Hematopoietic multipotent progenitor cell treated with erythropoietin and hydrocortisone succinate and interleukin-3 and kit ligand, for 17 days (in vitro differentiated cells): ENCODE results near the gene MAGI2.

ENCODE experiments used
- DNase-seq: peaks from one replicate; pipeline ENCODE4 v3.0.0-alpha.2; 2015; ENCODE audit warnings: low spot score

MAGI2 gene

GRCh38 chr7:78081344-78081743 is 1372.1 kb downstream of the MAGI2 start:
- no peak for DNase-seq

GRCh38 chr7:78080811-78081210 is 1372.7 kb downstream of the MAGI2 start:
- DNase-seq: no peak

GRCh38 chr7:78080241-78080640 is 1373.2 kb downstream of the MAGI2 start:
- DNase-seq: no peak

- no peak for DNase-seq
Observed at GRCh38 chr7:78074713-78075112, 1378.8 kb downstream of the MAGI2 start.

- DNase-seq: no peak
Observed at GRCh38 chr7:78073609-78074382, 1379.7 kb downstream of the MAGI2 start.

- DNase-seq: no peak
Observed at GRCh38 chr7:78072201-78072590, 1381.3 kb downstream of the MAGI2 start.

- DNase-seq: no peak
Observed at GRCh38 chr7:78071491-78072200, 1381.8 kb downstream of the MAGI2 start.

- no peak for DNase-seq
Observed at GRCh38 chr7:78066599-78066998, 1386.9 kb downstream of the MAGI2 start.

- no peak for DNase-seq
Observed at GRCh38 chr7:78063758-78064157, 1389.7 kb downstream of the MAGI2 start.

GRCh38 chr7:78062214-78062613 is 1391.3 kb downstream of the MAGI2 start:
- DNase-seq: no peak

GRCh38 chr7:78057571-78057970 is 1395.9 kb downstream of the MAGI2 start:
- no peak for DNase-seq

- no peak for DNase-seq
Observed at GRCh38 chr7:78055599-78055998, 1397.9 kb downstream of the MAGI2 start.

- no peak for DNase-seq
Observed at GRCh38 chr7:78055001-78055573, 1398.4 kb downstream of the MAGI2 start.

- DNase-seq: no peak
Observed at GRCh38 chr7:78052112-78052511, 1401.4 kb downstream of the MAGI2 start.

GRCh38 chr7:78047800-78048199 is 1405.7 kb downstream of the MAGI2 start:
- DNase-seq: no peak

- DNase-seq: no peak
Observed at GRCh38 chr7:78043159-78043558, 1410.3 kb downstream of the MAGI2 start.

- no peak for DNase-seq
Observed at GRCh38 chr7:78041423-78041822, 1412.0 kb downstream of the MAGI2 start.

- peak; percentile 35 for DNase-seq
Observed at GRCh38 chr7:78039790-78040776, 1413.4 kb downstream of the MAGI2 start.

- no peak for DNase-seq
Observed at GRCh38 chr7:78038465-78039080, 1414.9 kb downstream of the MAGI2 start.

GRCh38 chr7:78037603-78038002 is 1415.9 kb downstream of the MAGI2 start:
- DNase-seq: no peak

- no peak for DNase-seq
Observed at GRCh38 chr7:78033410-78033809, 1420.1 kb downstream of the MAGI2 start.

GRCh38 chr7:78026492-78026891 is 1427.0 kb downstream of the MAGI2 start:
- DNase-seq: no peak
